HepG2 (cell line): ENCODE measurements around the gene SPAG7.

Source experiments
- AKNA ChIP-seq: sonication (generic); formaldehyde crosslinking; IDR thresholded peaks from 2 replicates; pipeline ENCODE4 v1.4.0; 2020; ENCODE audit warnings: missing genetic modification reagents, borderline replicate concordance
- FOXK2 ChIP-seq: fragments of 450-650 bp; IDR thresholded peaks from 2 replicates; pipeline ENCODE4 v1.6.1; 2016
- FOXP1 ChIP-seq, 2 experiments: fragments of 450-650 bp in 1 of 2; IDR thresholded peaks; 2 replicates each; pipeline ENCODE4 v1.6.1; 2017 to 2018; ENCODE audit warnings: antibody characterized with exemption in 1 of 2
- JUND ChIP-seq: sonication (generic); formaldehyde crosslinking; IDR thresholded peaks from 2 replicates; pipeline ENCODE4 v1.8.0; 2022; ENCODE audit warnings: mild to moderate bottlenecking, missing genetic modification reagents
- MAFK ChIP-seq, 2 experiments: IDR thresholded peaks in 1 of 2; conservative IDR thresholded peaks in 1 of 2; 2 replicates each; pipeline ENCODE4 v1.6.1; 2011; ENCODE audit warnings: improper control_type of control experiment in 2 of 2, low read length in 2 of 2
- MED1 ChIP-seq: sonication (generic); formaldehyde crosslinking; IDR thresholded peaks from 2 replicates; pipeline ENCODE4 v1.4.0; 2020; ENCODE audit warnings: missing genetic modification reagents
- MXI1 ChIP-seq: IDR thresholded peaks from 3 replicates; pipeline ENCODE4 v1.6.1; 2012; ENCODE audit warnings: low read depth, low read length, inconsistent platforms, borderline replicate concordance
- POLR2A ChIP-seq, 2 experiments: IDR thresholded peaks; 2 replicates each; pipeline ENCODE4 v1.6.1; 2011; ENCODE audit warnings: low read depth in 2 of 2, low read length in 2 of 2, mild to moderate bottlenecking in 1 of 2, moderate library complexity in 1 of 2; ENCODE audit not compliant: insufficient read depth in 1 of 2
- POLR2AphosphoS5 ChIP-seq: IDR thresholded peaks from 2 replicates; pipeline ENCODE4 v1.6.1; 2012; ENCODE audit warnings: low read depth, low read length
- REST ChIP-seq, 2 experiments: IDR thresholded peaks; 2 replicates each; pipeline ENCODE4 v1.6.1; 2011 to 2012; ENCODE audit warnings: low read length in 2 of 2, borderline replicate concordance in 1 of 2, low read depth in 1 of 2, mild to moderate bottlenecking in 1 of 2, moderate library complexity in 1 of 2
- RXRA ChIP-seq: sonication (generic); formaldehyde crosslinking; IDR thresholded peaks from 2 replicates; pipeline ENCODE4 v1.5.1; 2020; ENCODE audit warnings: missing genetic modification reagents
- SIN3A ChIP-seq: IDR thresholded peaks from 2 replicates; pipeline ENCODE4 v1.6.1; 2011; ENCODE audit warnings: low read depth, mild to moderate bottlenecking, control low read depth, low read length, borderline replicate concordance
- ZFP36 ChIP-seq: fragments of 150-350 bp; IDR thresholded peaks from 2 replicates; pipeline ENCODE4 v1.6.1; 2018; ENCODE audit warnings: borderline replicate concordance, low read length, low read depth; ENCODE audit not compliant: partially characterized antibody
- ZNF761 ChIP-seq: sonication (generic); formaldehyde crosslinking; conservative IDR thresholded peaks from 2 replicates; pipeline ENCODE4 v1.4.0; 2020; ENCODE audit warnings: mild to moderate bottlenecking, missing genetic modification reagents

- TF ChIP-seq AKNA (CRISPR knock-in tag): no peak
- TF ChIP-seq MAFK (conservative IDR thresholded peaks at IDR 0.05 in 1 of 2, IDR thresholded peaks at IDR 0.05 in 1 of 2; ENCODE audit: low read length in 2 of 2): no peak
- TF ChIP-seq RXRA (CRISPR knock-in tag): no peak
- TF ChIP-seq FOXK2: no peak
- TF ChIP-seq REST (IDR thresholded peaks at IDR 0.05; ENCODE audit: borderline replicate concordance in 1 of 2, low read depth in 1 of 2, low read length in 2 of 2): no peak
- no peak for TF ChIP-seq JUND (CRISPR knock-in tag)
- no peak; a peak in 1 of 4 replicates for TF ChIP-seq POLR2A (IDR thresholded peaks at IDR 0.05; ENCODE audit: insufficient read depth in 1 of 2, low read depth in 2 of 2, low read length in 2 of 2)
- no peak for TF ChIP-seq SIN3A
- TF ChIP-seq FOXP1 (IDR thresholded peaks at IDR 0.05): no peak
- TF ChIP-seq FOXP1 (CRISPR knock-in tag; IDR thresholded peaks at IDR 0.05): no peak
- peak; percentile 76 for TF ChIP-seq POLR2AphosphoS5
- no peak for TF ChIP-seq ZNF761 (CRISPR knock-in tag)
- TF ChIP-seq MED1 (CRISPR knock-in tag): no peak
- no peak for TF ChIP-seq ZFP36
- no peak for TF ChIP-seq MXI1
Observed at GRCh38 chr17:4944554-4945175, 23.0 kb downstream of the SPAG7 start.
